KMS-11 (cell line): ENCODE measurements around the gene PRRG1.

Experiments used
- H2AFZ ChIP-seq: fragments of 200-600 bp; sonication (generic); 2 replicates; pipeline ENCODE4 v1.6.1; 2016; ENCODE audit warnings: antibody characterized with exemption, mixed run types, low read depth
- H3K27ac ChIP-seq: fragments of 200-600 bp; sonication (generic); 2 replicates; pipeline ENCODE4 v1.6.1; 2016; ENCODE audit warnings: mild to moderate bottlenecking, mixed run types
- H3K27me3 ChIP-seq: fragments of 200-600 bp; sonication (generic); 2 replicates; pipeline ENCODE4 v1.6.1; 2017; ENCODE audit warnings: mild to moderate bottlenecking, low read depth, mixed run types, moderate library complexity; ENCODE audit not compliant: insufficient read depth
- H3K36me3 ChIP-seq: fragments of 200-600 bp; sonication (generic); 2 replicates; pipeline ENCODE4 v1.6.1; 2017; ENCODE audit warnings: mild to moderate bottlenecking, mixed run types; ENCODE audit not compliant: insufficient read depth
- H3K4me1 ChIP-seq: fragments of 200-600 bp; sonication (generic); 2 replicates; pipeline ENCODE4 v1.6.1; 2016; ENCODE audit warnings: mild to moderate bottlenecking, low read depth, mixed run types; ENCODE audit not compliant: poor library complexity, severe bottlenecking
- H3K4me2 ChIP-seq: fragments of 200-600 bp; sonication (generic); 2 replicates; pipeline ENCODE4 v1.7.0; 2016; ENCODE audit warnings: mild to moderate bottlenecking, mixed run types
- H3K4me3 ChIP-seq: fragments of 200-600 bp; sonication (generic); IDR thresholded peaks from 2 replicates; pipeline ENCODE4 v1.6.1; 2017; ENCODE audit warnings: low read depth, low read length, mixed read lengths; ENCODE audit not compliant: insufficient read depth
- H3K79me2 ChIP-seq: fragments of 200-600 bp; sonication (generic); 2 replicates; pipeline ENCODE4 v1.6.1; 2016; ENCODE audit warnings: low read depth, mixed run types; ENCODE audit not compliant: insufficient read depth
- H3K9ac ChIP-seq: fragments of 200-600 bp; sonication (generic); 2 replicates; pipeline ENCODE4 v1.6.1; 2016; ENCODE audit warnings: mild to moderate bottlenecking, mixed run types
- H4K20me1 ChIP-seq: fragments of 200-600 bp; sonication (generic); 2 replicates; pipeline ENCODE4 v1.6.1; 2016; ENCODE audit warnings: mild to moderate bottlenecking, mixed run types; ENCODE audit not compliant: insufficient read depth
- CTCF ChIP-seq: fragments of 200-600 bp; sonication (generic); conservative IDR thresholded peaks from 2 replicates; pipeline ENCODE4 v1.6.1; 2017; ENCODE audit warnings: low read depth, mild to moderate bottlenecking, antibody characterized with exemption, low read length, moderate library complexity, mixed read lengths

PRRG1 gene

GRCh38 chrX:37437160-37437559 is 88.0 kb downstream of the PRRG1 start:
- no peak overlapping the region for H3K9ac ChIP-seq
- H3K4me1 ChIP-seq = no peaks in the 10 kb centered on the region
- no peaks in the 10 kb centered on the region for H3K27me3 ChIP-seq
- no peak for TF ChIP-seq CTCF
- H4K20me1 ChIP-seq = no peaks in the 10 kb centered on the region
- H3K4me2 ChIP-seq = no peak overlapping the region
- H3K36me3 ChIP-seq = no peaks in the 10 kb centered on the region
- no peaks in the 10 kb centered on the region for H3K79me2 ChIP-seq
- no peak overlapping the region for H3K27ac ChIP-seq
- H2AFZ ChIP-seq = no peak overlapping the region
- no peak overlapping the region for H3K4me3 ChIP-seq

DNA sequence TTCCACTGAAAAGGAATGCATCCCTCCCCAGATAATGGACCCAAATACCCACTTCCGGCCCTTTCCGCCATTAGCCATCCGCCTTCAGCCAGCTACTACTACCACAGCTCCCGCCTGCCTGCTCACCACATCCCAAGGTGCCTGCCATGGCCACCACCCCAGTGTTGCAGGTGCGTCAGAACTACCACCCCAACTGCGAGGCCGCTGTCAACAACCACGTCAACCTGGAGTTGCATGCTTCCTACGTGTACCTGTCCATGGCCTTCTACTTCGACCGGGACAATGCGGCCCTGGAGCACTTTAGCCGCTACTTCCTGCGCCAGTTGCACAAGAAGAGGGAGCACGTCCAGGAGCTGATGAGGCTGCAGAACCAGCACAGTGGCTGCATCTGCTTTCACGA is 92.2 kb downstream of the PRRG1 start:
- TF ChIP-seq CTCF = no peak
- no peaks in the 10 kb centered on the region for H3K4me1 ChIP-seq
- no peaks in the 10 kb centered on the region for H3K27me3 ChIP-seq
- no peak overlapping the region for H3K27ac ChIP-seq
- no peaks in the 10 kb centered on the region for H3K36me3 ChIP-seq
- H3K79me2 ChIP-seq = no peaks in the 10 kb centered on the region
- no peaks in the 10 kb centered on the region for H4K20me1 ChIP-seq
- no peak overlapping the region for H2AFZ ChIP-seq
- H3K4me2 ChIP-seq = no peak overlapping the region
- no peak overlapping the region for H3K9ac ChIP-seq
- H3K4me3 ChIP-seq = no peak overlapping the region

DNA sequence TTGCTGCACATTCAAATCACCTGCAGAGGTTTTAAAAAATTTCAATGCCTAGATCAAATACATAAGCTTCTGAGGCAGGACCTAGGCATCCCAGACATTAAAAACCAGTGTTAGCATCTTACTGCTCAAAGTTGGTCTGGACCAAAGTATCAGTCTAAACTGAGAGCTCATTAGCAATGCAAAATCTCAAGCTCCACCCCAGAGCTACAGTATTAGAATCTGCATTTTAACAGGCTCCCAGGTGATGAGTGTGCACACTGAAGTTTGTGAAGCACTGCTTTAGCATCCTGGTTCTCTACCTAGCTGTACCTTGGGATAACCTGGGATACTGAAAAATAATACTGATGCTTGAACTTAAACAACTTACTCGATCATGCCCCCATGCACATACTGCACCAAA is 96.0 kb downstream of the PRRG1 start:
- H3K79me2 ChIP-seq = no peaks in the 10 kb centered on the region
- H2AFZ ChIP-seq = no peak overlapping the region
- no peaks in the 10 kb centered on the region for H3K27me3 ChIP-seq
- H4K20me1 ChIP-seq = no peaks in the 10 kb centered on the region
- no peaks in the 10 kb centered on the region for H3K4me1 ChIP-seq
- H3K27ac ChIP-seq = no peak overlapping the region
- TF ChIP-seq CTCF = no peak
- H3K36me3 ChIP-seq = no peaks in the 10 kb centered on the region
- H3K4me2 ChIP-seq = no peak overlapping the region
- no peak overlapping the region for H3K9ac ChIP-seq
- H3K4me3 ChIP-seq = no peak overlapping the region

GRCh38 chrX:37453821-37454220 is 104.7 kb downstream of the PRRG1 start:
- Histone ChIP-seq H3K79me2 (no peaks in the 10 kb centered on the region), H3K27me3 (no peaks in the 10 kb centered on the region), H4K20me1 (no peaks in the 10 kb centered on the region), H3K4me2 (no peak overlapping the region), H2AFZ (no peak overlapping the region), H3K4me3 (no peak overlapping the region), H3K27ac (no peak overlapping the region), H3K36me3 (no peaks in the 10 kb centered on the region), H3K4me1 (no peaks in the 10 kb centered on the region), H3K9ac (no peak overlapping the region)
- TF ChIP-seq CTCF = no peak
